Natural killer cell (primary cell): ENCODE results near the gene OXCT2. TPM values are rescaled to one million over a fixed set of nuclear protein-coding genes. Genes with fewer than 3 reads are reported as not detected.

Source experiments
- ATAC-seq, 3 donors: fragments of 150-1000 bp in 2 of 3; fragments of 200-7000 bp in 1 of 3; cut with Tn5 transposase; 1 replicate in 1 of 3; 2 replicates in 2 of 3; pipeline ENCODE4 v1.10.0; 2021; ENCODE audit warnings: mild to moderate bottlenecking in 2 of 3, moderate library complexity in 2 of 3
- DNase-seq, 2 donors: peaks; one replicate each; pipeline versions ENCODE4 v3.0.0 to v3.0.0-alpha.2; 2013 to 2021; ENCODE audit warnings: mixed read lengths in 1 of 2
- H3K27ac ChIP-seq: one replicate; pipeline ENCODE4 v1.5.1; 2013; ENCODE audit warnings: mild to moderate bottlenecking, low read length
- H3K27me3 ChIP-seq: one replicate; pipeline ENCODE4 v1.6.1; 2013; ENCODE audit warnings: low read length; ENCODE audit not compliant: control insufficient read depth, insufficient read depth
- H3K36me3 ChIP-seq: one replicate; pipeline ENCODE4 v1.6.1; 2013; ENCODE audit warnings: low read length; ENCODE audit not compliant: control insufficient read depth, insufficient read depth
- H3K4me1 ChIP-seq: one replicate; pipeline ENCODE4 v1.6.1; 2013; ENCODE audit warnings: low read length; ENCODE audit not compliant: control insufficient read depth, insufficient read depth
- H3K4me3 ChIP-seq: one replicate; pipeline ENCODE4 v1.5.1; 2013; ENCODE audit warnings: low read length
- H3K9me3 ChIP-seq: one replicate; pipeline ENCODE4 v1.6.1; 2013; ENCODE audit warnings: low read length; ENCODE audit not compliant: control insufficient read depth, insufficient read depth
- H3K27ac Mint-ChIP-seq, 2 donors: one replicate each; pipeline ENCODE4 v1.8.0; 2022; ENCODE audit warnings: mild to moderate bottlenecking in 2 of 2, mixed read lengths in 2 of 2, moderate library complexity in 1 of 2
- H3K27me3 Mint-ChIP-seq, 2 donors: one replicate each; pipeline ENCODE4 v1.8.0; 2022; ENCODE audit warnings: low read depth in 2 of 2, mixed read lengths in 2 of 2
- H3K36me3 Mint-ChIP-seq: one replicate; pipeline ENCODE4 v1.8.0; 2022; ENCODE audit warnings: mixed read lengths
- H3K4me1 Mint-ChIP-seq, 2 donors: one replicate each; pipeline ENCODE4 v1.8.0; 2022; ENCODE audit warnings: mixed read lengths in 2 of 2
- H3K4me3 Mint-ChIP-seq: one replicate; pipeline ENCODE4 v1.8.0; 2022; ENCODE audit warnings: mild to moderate bottlenecking, moderate library complexity, mixed read lengths
- H3K9me3 Mint-ChIP-seq, 2 donors: one replicate each; pipeline ENCODE4 v1.8.0; 2022; ENCODE audit warnings: mixed read lengths in 2 of 2
- WGBS: methylation state at CpG from one replicate; pipeline ENCODE4 v1.1.7; 2013; ENCODE audit warnings: missing lambda C conversion rate; ENCODE audit not compliant: insufficient coverage; 5-methylcytosine and 5-hydroxymethylcytosine counted together
- intact Hi-C: fragments of 100-400 bp; cut with micrococcal nuclease; formaldehyde crosslinking; loops from one replicate; pipeline ENCODE4 v1.14.2; 2022
- total RNA-seq, 4 donors: library from RNA; stranded (reverse); fragments of 120-200 nt in 1 of 4; gene quantifications; one replicate each; pipeline versions ENCODE4 v1.2.3 to v1.2.4, GENCODE V29; 2013 to 2022
- TF ChIP-seq, protein P1 (sequence below): fragments of 200-600 bp; IDR thresholded peaks from one replicate; pipeline ENCODE4 v1.8.0; 2022; ENCODE audit warnings: antibody characterized with exemption

OXCT2 gene
- total RNA-seq, 3 donors from 2014 or later (not counting 1 experiment from before 2014, with no cell fraction given), result 0.42 to 2.2 (median 1.9) TPM

DNA sequence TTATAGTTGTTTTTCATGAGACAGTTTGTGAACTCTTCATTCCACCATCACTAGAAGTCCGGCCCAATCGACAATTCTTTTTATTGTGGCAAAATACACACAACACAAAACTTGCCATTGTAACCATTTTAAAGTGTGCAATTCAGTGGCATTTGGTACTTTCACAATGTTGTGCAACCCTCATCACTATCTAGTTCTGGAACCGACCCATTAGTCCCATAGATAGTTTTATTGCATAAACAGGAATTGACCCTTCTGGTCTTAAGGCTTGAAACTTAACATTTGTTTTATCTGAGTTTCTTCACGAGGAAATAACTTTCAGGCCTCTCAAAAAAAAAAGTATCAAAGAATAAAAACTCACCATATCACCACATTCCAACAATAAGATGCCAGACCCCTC lies 41.3 kb downstream of the OXCT2 start:
- Histone ChIP-seq H3K27ac (no peak overlapping the region), H3K4me3 (no peak overlapping the region), H3K27me3 (peaks cover 13% of the 10 kb centered on the region), H3K9me3 (no peaks in the 10 kb centered on the region), H3K4me1 (no peaks in the 10 kb centered on the region), H3K36me3 (no peaks in the 10 kb centered on the region)
- H3K9me3 Mint-ChIP-seq, result no peaks in the 10 kb centered on the region
- no peak overlapping the region for H3K4me3 Mint-ChIP-seq
- H3K27ac Mint-ChIP-seq, result no peak overlapping the region
- peaks cover 51 to 64% of the 10 kb centered on the region in 2 donors for H3K27me3 Mint-ChIP-seq
- TF ChIP-seq, protein P1, sequence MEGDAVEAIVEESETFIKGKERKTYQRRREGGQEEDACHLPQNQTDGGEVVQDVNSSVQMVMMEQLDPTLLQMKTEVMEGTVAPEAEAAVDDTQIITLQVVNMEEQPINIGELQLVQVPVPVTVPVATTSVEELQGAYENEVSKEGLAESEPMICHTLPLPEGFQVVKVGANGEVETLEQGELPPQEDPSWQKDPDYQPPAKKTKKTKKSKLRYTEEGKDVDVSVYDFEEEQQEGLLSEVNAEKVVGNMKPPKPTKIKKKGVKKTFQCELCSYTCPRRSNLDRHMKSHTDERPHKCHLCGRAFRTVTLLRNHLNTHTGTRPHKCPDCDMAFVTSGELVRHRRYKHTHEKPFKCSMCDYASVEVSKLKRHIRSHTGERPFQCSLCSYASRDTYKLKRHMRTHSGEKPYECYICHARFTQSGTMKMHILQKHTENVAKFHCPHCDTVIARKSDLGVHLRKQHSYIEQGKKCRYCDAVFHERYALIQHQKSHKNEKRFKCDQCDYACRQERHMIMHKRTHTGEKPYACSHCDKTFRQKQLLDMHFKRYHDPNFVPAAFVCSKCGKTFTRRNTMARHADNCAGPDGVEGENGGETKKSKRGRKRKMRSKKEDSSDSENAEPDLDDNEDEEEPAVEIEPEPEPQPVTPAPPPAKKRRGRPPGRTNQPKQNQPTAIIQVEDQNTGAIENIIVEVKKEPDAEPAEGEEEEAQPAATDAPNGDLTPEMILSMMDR, result no peak
- WGBS, result 75% methylated on average over 3 of the region's 4 CpGs
- no peaks in the 10 kb centered on the region for H3K36me3 Mint-ChIP-seq
- peaks cover 17 to 21% of the 10 kb centered on the region in 2 donors for H3K4me1 Mint-ChIP-seq
- no peak for DNase-seq
- intact Hi-C loops, result no loop called here
- no peak for ATAC-seq

DNA sequence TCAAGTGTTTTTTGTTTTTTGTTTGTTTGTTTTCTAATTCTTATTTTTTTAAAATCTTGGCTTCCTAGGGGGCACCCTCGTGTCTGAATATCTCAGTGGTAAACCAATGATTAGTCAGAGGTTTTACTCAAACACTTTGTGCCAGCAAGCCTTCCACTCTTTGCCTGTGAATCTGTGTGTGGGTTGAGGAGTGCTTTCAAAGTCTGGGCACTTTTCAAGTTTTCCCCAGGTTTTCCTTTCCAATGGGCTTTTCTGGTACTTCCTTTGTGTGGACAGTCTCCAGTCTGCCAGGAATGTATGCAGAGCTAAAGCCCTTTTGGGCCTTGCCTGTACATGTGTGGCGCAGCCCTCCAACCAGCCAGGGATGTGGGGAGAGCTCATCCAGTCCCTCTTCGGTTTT lies 42.1 kb downstream of the OXCT2 start:
- DNase-seq (no peak), ATAC-seq (no peak)
- Histone ChIP-seq H3K4me3 (no peak overlapping the region), H3K36me3 (no peaks in the 10 kb centered on the region), H3K27ac (no peak overlapping the region), H3K9me3 (no peaks in the 10 kb centered on the region), H3K4me1 (no peaks in the 10 kb centered on the region), H3K27me3 (peaks cover 17% of the 10 kb centered on the region)
- Mint-ChIP-seq H3K4me3 (peak overlapping the region; percentile 19), H3K36me3 (no peaks in the 10 kb centered on the region), H3K27ac (no peak overlapping the region), H3K27me3 (peaks cover 54 to 73% of the 10 kb centered on the region in 2 donors), H3K9me3 (no peaks in the 10 kb centered on the region), H3K4me1 (peaks cover 17 to 21% of the 10 kb centered on the region in 2 donors)
- intact Hi-C loops, result no loop called here
- 76% methylated on average over 3 of the region's 3 CpGs for WGBS
- TF ChIP-seq, protein P1, result no peak

DNA sequence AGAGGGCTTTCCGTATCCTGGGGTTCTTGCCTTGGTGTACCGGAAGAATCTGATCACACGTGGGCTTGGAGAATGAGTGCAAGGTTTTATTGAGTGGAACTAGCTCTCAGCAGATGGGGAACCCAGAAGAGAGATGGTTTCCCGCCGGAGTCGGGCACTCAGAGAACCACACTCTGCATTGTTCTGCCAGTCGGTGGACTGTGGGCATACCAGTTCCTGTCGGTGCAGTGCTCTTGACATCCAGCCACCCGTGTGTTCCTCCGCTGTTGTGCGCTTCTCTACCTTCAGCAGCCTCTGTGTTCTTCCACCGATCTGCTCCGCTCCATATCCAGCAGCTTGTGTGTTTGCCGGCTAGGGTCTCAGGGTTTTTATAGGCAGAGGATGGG lies 43.2 kb downstream of the OXCT2 start:
- WGBS, result 60% methylated on average over 14 of the region's 14 CpGs
- intact Hi-C loops, result no loop called here

More for the DNA sequence above, 43.2 kb downstream of the OXCT2 start:
- Histone ChIP-seq H3K36me3 (no peaks in the 10 kb centered on the region), H3K4me1 (no peaks in the 10 kb centered on the region), H3K27ac (no peak overlapping the region), H3K9me3 (no peaks in the 10 kb centered on the region), H3K27me3 (peaks cover 17% of the 10 kb centered on the region), H3K4me3 (no peak overlapping the region)
- no peak for DNase-seq
- H3K36me3 Mint-ChIP-seq, result no peaks in the 10 kb centered on the region
- H3K9me3 Mint-ChIP-seq, result no peaks in the 10 kb centered on the region
- H3K4me3 Mint-ChIP-seq, result peak overlapping the region; percentile 50
- ATAC-seq, result peak in 1 of 3 donors; percentile 41
- TF ChIP-seq, protein P1, result no peak
- H3K27me3 Mint-ChIP-seq, result peaks cover 54 to 68% of the 10 kb centered on the region in 2 donors
- peaks cover 17 to 21% of the 10 kb centered on the region in 2 donors for H3K4me1 Mint-ChIP-seq
- no peak overlapping the region for H3K27ac Mint-ChIP-seq
